GM12865 (cell line): ENCODE results near the gene DENND1B.
"Not testable (repeated sequence)": the region's sequence is repeated elsewhere in the genome, so short reads cannot be mapped to it uniquely, and the experiment has no call there.

Experiments
- DNase-seq: peaks from one replicate; pipeline ENCODE4 v3.0.0; 2010; ENCODE audit warnings: low read depth
- H3K4me3 ChIP-seq: 2 replicates; pipeline ENCODE4 v1.5.1; 2011; ENCODE audit warnings: mild to moderate bottlenecking, low read depth, low read length, control low read depth
- TF ChIP-seq, protein P1 (sequence below): IDR thresholded peaks from 2 replicates; pipeline ENCODE4 v1.5.1; 2011; ENCODE audit warnings: low read length, control low read depth, low read depth, inconsistent platforms; ENCODE audit not compliant: insufficient read depth; ENCODE audit errors: missing control alignments

The DENND1B gene

GRCh38 chr1:197769287-197769686 lies 6.0 kb downstream of the DENND1B start:
- TF ChIP-seq, protein P1, sequence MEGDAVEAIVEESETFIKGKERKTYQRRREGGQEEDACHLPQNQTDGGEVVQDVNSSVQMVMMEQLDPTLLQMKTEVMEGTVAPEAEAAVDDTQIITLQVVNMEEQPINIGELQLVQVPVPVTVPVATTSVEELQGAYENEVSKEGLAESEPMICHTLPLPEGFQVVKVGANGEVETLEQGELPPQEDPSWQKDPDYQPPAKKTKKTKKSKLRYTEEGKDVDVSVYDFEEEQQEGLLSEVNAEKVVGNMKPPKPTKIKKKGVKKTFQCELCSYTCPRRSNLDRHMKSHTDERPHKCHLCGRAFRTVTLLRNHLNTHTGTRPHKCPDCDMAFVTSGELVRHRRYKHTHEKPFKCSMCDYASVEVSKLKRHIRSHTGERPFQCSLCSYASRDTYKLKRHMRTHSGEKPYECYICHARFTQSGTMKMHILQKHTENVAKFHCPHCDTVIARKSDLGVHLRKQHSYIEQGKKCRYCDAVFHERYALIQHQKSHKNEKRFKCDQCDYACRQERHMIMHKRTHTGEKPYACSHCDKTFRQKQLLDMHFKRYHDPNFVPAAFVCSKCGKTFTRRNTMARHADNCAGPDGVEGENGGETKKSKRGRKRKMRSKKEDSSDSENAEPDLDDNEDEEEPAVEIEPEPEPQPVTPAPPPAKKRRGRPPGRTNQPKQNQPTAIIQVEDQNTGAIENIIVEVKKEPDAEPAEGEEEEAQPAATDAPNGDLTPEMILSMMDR = no peak
- no peak overlapping the region for H3K4me3 ChIP-seq
- DNase-seq = no peak

DNA sequence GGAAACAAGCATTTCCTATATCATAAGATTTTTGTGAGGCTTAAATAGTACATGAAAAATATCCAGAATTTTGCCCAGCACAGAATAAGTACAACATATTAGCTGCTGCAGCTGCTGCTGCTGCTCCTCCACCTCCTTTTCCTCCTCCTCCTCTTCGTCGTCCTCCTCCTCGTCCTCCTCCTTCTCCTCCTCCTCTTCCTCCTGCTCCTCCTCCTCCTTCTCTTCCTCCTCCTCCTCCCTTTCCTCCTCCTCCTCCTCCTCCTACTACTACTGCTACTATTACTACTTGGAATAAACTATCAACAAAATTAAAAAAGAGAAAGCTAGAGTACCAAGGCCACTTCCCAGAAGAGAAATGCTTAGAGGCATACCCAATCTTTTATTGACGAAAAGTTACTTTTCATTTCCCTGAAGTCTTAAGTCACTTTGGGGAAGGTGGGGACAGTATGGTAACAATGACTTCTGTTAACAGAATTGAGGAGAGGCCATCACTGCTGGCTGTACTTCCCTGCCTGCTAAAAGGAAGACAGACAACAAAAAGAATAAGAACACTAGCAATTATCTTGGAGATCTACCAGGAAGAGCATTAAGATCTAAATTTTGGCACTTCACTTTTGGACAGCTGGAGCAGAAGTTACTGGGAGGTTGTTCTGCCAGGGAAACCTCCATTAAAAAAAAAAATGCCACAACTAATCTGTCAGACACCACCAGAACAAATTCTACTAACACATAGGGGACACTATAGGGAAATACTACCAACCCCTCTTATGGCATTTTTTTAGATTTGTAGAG lies 7.1 kb downstream of the DENND1B start:
- no peak for DNase-seq
- TF ChIP-seq, protein P1 = no peak

DNA sequence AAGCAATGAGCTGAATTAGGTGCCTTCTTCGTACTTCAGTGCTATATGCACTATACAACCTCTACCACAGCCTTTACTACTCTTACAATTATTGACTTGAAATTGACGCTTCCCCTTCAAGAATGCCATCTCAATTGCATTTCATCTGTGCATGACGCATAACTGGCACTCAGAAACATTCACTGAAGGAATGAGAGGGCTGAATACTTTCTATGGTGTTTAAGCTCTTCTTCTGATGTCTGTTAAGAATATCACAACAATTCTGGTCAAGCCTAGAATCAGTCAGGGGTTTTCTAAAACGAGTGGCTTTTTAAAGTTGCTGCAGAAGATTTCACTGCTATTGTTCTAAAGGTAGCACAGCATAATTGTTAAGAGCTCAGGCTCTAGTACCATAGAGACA lies 11.5 kb downstream of the DENND1B start:
- DNase-seq = no peak
- TF ChIP-seq, protein P1 = no peak

More for the DNA sequence above, 7.1 kb downstream of the DENND1B start:
- no peak overlapping the region for H3K4me3 ChIP-seq

DNA sequence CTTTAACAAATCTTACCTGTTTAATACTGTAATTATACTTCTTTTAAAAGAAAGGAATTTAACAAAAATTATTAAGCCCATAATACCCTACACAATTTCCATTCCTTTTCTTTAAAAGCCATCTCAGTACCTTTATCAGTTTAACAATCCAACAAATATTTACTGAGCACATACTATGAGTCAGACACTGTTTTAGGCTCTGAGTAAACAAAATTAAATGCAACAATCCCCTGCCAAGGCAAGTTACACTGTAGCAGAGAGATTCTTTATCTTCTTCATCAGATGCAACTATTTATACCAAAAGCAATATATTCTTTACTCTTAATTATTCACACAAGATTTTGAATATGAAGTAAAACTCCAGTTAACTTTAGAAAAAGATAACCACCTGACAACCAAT lies 12.0 kb downstream of the DENND1B start:
- TF ChIP-seq, protein P1 = no peak
- DNase-seq = no peak
- H3K4me3 ChIP-seq = no peak overlapping the region

More for the DNA sequence above, 11.5 kb downstream of the DENND1B start:
- no peak overlapping the region for H3K4me3 ChIP-seq

DNA sequence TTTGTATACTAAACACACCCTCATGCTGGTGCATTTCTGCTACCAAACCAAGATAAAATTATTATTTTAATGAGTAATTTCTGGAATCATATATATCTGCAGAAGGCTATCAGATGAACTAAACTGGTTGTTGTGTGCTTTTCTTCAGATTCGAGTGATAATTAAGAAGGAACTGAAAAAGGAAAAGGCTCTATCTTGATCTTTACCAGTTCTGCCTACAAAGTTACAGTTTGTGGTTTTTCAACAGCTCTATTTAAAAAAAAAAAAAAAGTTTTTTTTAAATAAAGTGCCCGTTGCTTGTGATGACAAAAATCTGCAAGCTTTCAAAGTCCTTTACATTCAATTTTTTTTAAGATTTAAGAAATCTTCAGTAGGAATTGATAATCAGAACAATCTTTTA lies 13.6 kb downstream of the DENND1B start:
- TF ChIP-seq, protein P1 = no peak
- H3K4me3 ChIP-seq = no peak overlapping the region
- peak; percentile 24 for DNase-seq

DNA sequence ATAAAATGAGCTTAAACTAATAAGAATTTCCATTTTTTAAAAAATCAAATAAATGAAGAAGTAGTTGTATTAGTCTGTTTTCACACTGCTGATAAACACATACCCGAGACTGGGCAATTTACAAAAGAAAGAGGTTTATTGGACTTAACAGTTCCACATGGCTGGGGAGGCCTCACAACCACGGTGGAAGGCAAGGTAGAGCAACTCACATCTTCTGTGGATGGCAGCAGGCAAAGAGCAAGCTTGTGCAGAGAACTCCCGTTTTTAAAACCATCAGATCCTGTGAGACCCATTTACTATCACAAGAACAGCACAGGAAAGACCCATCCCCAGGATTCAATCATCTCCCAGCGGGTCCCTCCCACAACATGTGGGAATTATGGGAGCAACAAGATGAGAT lies 19.7 kb downstream of the DENND1B start:
- not testable (repeated sequence) for H3K4me3 ChIP-seq, DNase-seq

- H3K4me3 ChIP-seq, DNase-seq: not testable (repeated sequence)
Measured at GRCh38 chr1:197752652-197753164, 22.6 kb downstream of the DENND1B start.

DNA sequence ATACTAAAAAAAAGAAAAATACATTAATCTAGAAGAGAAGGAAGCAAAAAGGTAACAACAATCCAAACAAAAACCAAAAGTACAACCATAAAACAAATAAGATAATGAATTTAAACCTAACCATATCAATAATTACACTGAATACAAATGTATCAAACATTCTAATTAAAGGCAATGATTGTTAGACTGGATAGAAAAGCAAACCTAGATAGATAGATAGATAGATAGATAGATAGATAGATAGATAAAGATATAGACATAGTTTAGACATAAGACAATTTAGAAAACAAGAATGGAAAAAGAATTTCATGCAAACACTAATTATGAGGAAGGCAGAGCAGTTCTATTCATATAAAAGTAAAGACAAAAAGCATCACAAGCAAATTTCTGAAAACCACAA lies 24.9 kb downstream of the DENND1B start:
- no peak for DNase-seq
- H3K4me3 ChIP-seq = no peak overlapping the region
- TF ChIP-seq, protein P1 = no peak
